PC-9 (cell line): Measurements from ENCODE around the gene STK10.

Experiments used
- EZH2 ChIP-seq: fragments of 200-600 bp; sonication (generic); IDR thresholded peaks from 2 replicates; pipeline ENCODE4 v1.8.0; 2017; ENCODE audit warnings: antibody characterized with exemption, low read depth
- TF ChIP-seq, protein P1 (sequence below): fragments of 200-600 bp; sonication (generic); conservative IDR thresholded peaks from 2 replicates; pipeline ENCODE4 v1.6.1; 2017; ENCODE audit warnings: mixed run types, antibody characterized with exemption, mild to moderate bottlenecking, moderate library complexity

DNA sequence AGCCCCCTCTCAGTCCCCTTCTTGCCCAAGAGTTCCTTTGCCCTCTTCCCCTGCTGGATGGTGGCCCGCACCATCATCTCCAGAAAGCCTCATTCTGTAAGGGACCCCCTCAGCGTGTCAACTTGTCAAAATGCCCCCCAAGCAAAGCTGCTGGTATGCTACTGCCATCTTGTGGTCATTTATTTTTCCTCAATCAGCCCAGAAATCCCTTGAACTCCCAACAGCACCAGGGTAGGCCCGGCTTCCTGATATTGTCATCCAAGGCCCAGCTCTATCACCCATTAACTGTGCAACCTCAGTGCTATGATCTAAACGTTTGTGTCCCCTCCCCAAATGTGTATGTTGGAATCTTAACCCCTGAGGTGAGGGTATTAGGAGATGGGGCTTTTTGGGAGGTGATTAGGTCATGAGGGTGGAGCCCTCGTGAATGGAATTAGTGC is 128.3 kb downstream of the STK10 start:
- TF ChIP-seq, protein P1, sequence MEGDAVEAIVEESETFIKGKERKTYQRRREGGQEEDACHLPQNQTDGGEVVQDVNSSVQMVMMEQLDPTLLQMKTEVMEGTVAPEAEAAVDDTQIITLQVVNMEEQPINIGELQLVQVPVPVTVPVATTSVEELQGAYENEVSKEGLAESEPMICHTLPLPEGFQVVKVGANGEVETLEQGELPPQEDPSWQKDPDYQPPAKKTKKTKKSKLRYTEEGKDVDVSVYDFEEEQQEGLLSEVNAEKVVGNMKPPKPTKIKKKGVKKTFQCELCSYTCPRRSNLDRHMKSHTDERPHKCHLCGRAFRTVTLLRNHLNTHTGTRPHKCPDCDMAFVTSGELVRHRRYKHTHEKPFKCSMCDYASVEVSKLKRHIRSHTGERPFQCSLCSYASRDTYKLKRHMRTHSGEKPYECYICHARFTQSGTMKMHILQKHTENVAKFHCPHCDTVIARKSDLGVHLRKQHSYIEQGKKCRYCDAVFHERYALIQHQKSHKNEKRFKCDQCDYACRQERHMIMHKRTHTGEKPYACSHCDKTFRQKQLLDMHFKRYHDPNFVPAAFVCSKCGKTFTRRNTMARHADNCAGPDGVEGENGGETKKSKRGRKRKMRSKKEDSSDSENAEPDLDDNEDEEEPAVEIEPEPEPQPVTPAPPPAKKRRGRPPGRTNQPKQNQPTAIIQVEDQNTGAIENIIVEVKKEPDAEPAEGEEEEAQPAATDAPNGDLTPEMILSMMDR: peak; percentile 72
- TF ChIP-seq EZH2: no peak
